ENCODE results near the gene DUS3L.

DUS3L gene

GRCh38 chr19:5790559-5791520 is at the start of gene DUS3L:
DUS3L (minus strand) TSS chr19:5791163; CDS start chr19:5791141, 22 bp downstream.
- DNase-seq: peak; percentile 97 to 98 (median 97)

DNA sequence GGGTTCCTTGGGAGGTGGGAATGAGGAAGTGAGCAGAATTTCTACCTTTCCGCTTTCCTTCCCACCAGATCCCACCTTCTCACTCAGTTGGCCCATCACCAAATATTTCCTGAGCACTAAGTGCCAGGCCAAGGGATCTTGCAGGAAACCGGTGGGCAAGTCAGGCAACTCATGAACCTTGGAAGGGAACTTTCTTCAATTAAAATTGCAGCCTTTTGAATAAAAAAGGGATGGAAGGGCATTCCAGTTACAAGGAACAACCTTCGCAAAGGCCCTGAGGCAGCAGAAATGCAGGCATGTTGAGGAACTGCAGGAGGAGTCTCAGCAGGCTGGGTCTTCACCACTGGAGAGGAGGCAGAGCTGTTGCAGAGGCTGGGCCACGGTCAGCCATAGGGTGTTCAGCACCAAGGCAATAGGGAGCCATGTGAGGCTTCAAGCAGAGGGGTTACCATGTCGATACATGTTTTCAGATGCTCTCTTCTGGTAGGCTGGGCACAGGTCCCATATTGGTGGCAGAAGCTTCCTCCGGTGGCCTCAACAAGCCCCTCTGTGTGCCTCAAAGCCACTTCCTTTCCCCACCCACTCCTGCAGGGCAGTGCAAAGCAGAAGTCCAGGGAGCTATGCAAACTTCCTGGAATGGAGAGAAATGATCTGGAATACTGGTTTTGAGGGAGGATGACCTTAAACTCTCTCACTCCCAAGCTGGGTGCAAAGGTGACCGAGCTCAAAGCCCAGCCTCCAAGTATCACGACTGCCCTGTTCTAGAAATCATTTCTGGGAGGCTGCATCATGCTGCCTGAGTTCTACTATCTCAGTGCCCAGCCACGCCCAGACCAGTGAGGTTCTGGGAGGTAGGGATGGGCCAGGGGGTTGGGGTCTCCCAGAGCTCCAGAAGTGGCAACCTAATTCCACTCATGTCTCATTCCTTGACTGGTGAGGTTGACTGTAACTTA is 48.4 kb upstream of the DUS3L start, which contains the start of gene FUT6:
TSS of gene FUT6 (minus strand) at position 638 of the 953 bp plus-strand sequence. CDS start 7,135 bp downstream, outside the sequence.
- DNase-seq: peak; percentile 18 to 27 (median 22)

DNA sequence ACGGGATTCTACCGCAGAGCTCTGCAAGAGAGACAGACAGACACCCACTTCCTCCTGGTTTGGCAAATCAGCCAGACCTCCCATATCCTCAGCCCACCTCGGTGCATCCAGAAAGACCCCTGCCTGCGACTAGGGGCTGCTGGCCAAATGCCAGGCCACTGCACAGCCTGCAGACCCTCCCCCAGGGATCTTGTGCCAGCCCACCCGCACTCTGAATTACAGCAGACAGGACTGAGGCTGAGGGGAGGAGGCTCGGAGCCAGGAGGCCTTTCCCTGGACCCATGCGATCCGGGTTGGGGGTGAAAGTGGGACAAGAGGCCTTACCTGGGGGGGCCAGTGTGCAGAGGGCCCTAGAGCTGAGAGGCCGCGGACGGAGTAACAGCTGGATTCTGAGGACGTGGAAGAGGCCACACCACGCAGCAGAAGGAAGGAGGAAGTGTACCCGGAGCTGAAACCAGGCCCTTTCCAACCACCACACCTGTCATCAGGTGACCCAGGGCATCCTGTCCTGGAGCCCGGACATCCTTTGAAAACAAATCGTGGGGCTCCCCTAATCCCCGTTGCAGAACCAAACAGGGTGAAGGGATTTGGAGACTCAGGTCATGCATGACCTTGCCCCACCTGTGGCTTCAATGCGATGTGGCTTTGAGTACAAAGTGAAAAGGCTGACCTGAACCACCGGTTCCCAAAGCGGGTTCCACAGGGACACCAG is 47.5 kb upstream of the DUS3L start:
- DNase-seq: no peak

GRCh38 chr19:5837761-5838352 is 46.9 kb upstream of the DUS3L start:
- no peak for DNase-seq

GRCh38 chr19:5832527-5833216 is 41.7 kb upstream of the DUS3L start:
- no peak for DNase-seq

- DNase-seq: no peak
Measured at GRCh38 chr19:5832061-5832460, 41.1 kb upstream of the DUS3L start.

DNA sequence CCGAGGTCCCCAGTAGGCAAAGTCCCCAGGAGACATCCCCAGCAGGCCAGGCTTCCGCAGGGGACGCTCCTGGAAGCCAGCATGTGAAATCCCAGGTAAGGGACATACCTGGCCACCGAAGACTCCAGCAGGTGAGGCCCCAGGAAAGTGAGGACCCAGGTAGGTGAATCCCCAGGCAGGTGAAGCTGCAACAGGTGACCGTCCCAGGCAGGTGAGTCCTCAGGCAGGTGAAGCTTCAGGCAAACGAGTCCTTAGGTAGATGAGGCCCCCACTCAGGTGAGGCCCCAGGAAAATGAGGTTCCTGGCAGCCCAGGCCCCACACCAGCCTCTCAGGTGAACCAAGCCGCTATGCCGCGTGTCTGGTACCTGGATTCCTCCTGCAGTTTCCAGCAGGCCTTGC is 40.2 kb upstream of the DUS3L start:
- no peak for DNase-seq

GRCh38 chr19:5829567-5830310 is 38.8 kb upstream of the DUS3L start:
- no peak for DNase-seq

DNA sequence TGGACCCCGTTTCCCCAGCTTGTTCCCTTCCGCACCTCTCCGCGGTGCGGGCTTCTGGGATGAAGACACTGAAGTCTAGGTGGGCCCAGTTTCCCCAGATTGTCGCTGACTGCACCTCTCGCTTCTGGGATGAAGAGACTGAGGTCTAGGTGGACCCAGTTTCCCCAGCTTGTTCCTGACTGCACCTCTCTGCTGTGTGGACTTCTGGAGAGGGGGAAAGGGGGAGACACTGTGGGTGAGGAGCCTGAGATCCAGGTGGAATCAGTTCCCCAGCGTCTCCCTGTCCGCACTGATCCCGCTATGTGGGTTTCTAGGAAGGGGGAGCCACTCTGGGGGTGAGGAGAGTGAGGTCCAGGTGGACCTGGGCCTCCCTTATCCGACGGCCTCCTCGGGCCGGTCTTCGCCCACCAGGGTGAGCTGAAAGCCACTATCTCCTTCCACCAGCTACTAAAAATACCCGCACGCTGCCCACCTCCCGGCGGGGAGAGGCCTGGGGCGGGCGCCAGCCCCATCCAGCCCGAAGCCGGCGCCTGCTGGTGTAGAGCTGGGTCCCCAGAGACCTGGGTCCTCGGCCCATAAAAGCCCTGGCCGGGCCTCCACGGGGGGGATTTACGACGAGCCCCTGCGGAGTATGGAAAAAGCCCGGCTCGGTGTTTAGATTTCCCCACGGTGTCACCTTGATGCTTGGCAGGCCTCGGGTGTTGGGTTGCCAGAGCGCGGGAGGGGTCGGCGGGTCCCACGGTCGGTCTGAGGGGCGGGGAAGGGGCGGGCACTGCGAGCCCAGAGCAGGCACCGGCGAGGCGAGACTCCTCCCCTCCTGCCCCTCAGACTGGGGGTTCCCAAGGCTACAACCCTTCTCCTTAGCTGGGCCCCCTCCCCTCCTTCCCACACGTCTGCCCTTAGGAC is 38.0 kb upstream of the DUS3L start:
- no peak for DNase-seq

DNA sequence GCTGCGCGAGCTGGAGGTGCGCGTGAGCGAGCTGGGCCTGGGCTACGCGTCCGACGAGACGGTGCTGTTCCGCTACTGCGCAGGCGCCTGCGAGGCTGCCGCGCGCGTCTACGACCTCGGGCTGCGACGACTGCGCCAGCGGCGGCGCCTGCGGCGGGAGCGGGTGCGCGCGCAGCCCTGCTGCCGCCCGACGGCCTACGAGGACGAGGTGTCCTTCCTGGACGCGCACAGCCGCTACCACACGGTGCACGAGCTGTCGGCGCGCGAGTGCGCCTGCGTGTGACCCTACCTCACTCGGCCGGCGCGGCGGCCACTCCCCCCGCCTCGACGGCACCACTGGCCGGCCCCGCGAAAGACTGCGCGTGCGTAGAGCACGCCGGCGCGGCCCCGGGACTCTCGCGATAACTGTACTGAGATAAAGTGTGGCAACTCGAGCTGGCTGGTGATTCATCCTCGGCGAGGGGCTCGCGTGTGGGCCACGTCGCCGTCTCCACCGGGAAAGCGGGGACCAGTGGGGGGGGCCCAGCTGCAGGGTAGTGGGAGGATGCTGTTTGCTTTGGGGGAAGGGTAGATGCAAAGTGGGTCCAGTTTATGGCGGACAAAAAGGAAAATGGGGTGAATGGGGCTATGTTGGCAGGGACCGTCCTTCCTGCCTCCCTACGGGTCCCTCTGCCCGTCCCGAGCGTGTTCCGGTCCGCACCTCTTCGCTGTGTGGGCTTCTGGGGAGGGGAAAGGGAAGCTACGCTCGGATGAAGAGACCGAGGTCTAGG is 37.1 kb upstream of the DUS3L start:
- DNase-seq: peak; percentile 95

- DNase-seq: no peak
Measured at GRCh38 chr19:5827342-5827890, 36.5 kb upstream of the DUS3L start.

- DNase-seq: peak; percentile 31 to 58 (median 41)
Measured at GRCh38 chr19:5826531-5827341, 35.8 kb upstream of the DUS3L start.

DNA sequence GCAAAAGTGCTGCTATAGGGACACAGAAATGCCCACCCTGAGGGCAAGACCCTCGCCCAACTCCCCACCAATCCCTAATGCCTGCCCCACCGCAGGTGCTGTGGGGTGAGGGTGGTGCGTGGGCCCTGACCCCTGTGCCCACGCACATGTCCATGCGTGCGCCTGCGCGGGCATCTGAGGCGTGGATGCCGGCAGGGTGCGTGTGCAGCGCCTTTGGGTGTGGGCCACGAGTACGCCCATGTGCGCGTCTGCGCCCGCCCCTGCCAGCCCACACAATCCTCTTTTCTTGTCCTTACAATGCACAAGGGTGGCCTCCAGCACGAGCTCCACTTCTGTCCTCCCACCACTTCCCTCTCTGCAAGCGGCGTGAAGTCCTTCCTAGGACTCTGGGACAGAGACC is 34.2 kb upstream of the DUS3L start:
- DNase-seq: no peak

- no peak for DNase-seq
Measured at GRCh38 chr19:5824751-5825150, 33.8 kb upstream of the DUS3L start.

DNA sequence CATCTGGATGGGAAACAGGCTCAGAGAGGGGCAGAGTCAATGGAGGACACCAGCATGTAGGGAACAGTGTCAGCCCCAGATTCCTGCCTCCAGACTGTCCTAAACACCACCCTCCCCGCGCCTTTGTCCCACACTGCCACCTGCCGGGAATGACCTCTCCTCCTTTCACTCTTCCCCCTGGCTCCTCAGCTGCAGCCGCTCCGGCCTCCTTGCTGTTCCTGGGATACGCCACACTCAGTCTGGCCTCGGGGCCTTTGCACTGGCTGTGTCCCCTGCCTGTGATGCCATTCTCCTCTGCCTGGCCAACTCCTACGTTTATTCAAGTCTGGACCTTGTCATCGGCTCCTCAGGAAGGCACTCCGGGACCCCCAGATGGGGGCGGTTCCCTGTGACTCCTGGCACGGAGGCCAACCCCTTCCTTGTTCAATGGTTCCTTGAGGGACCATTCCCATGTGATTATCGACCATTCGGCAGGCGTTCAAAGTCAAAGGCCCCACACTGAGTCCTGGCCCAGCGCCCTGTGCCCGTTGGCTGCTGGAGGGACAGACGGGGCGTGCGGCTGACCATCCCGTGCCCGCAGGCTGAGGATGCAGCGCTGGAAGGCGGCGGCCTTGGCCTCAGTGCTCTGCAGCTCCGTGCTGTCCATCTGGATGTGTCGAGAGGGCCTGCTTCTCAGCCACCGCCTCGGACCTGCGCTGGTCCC is 32.8 kb upstream of the DUS3L start:
- no peak for DNase-seq

DNA sequence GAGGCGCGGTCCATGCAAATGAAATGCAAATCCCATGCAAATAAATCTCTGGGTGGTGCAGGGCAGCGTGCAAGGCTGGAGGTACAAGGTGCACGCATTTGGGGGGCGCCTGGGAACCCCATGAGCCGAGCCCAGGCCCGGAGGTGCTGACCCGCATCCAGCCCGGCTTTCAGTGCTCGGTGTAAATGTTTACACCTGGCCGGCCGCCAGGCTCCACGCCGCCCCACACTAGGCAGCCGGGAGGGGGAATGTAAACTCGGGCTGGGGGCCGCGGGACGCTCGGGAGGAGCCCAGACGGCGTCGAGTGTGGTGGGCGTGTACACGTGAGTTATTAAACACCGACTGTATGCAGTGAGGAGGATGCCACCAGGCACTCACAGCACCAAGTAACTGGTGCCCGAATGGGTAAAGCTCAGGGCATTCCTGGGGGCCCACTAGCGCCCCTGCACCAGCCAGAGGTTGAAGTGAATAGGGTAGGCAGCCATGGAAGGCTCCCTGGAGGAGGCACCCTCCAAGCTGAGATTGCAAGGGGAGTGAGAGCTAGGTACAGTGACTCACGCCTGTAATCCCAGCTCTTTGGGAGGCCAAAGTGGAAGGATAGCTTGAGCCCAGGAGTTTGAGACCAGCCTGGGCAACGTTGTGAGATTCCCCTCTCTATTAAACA is 31.4 kb upstream of the DUS3L start:
- DNase-seq: no peak

Measured in suppressor macrophage treated with lipopolysaccharide for 1 hour (primary cell).